K562 (cell line): Measurements from ENCODE around the gene NKAIN1. TPM values are rescaled to one million over a fixed set of nuclear protein-coding genes. Genes with fewer than 3 reads are reported as not detected.
A peak's percentile ranks its signal among the peaks of the same experiment; 100 is the strongest.

Source experiments
- ASH1L ChIP-seq: fragments of 450-650 bp; IDR thresholded peaks from 2 replicates; pipeline ENCODE4 v1.6.1; 2018; ENCODE audit warnings: borderline replicate concordance, mild to moderate bottlenecking, low read depth; ENCODE audit not compliant: partially characterized antibody
- CXXC5 ChIP-seq: fragments of 250-450 bp; sonication (Bioruptor Pico); IDR thresholded peaks from 2 replicates; pipeline ENCODE4 v1.8.0; 2022; ENCODE audit warnings: inconsistent platforms, mild to moderate bottlenecking, moderate library complexity
- DDX20 ChIP-seq: fragments of 450-650 bp; IDR thresholded peaks from 2 replicates; pipeline ENCODE4 v1.6.1; 2016; ENCODE audit warnings: missing genetic modification characterization, low read depth, mild to moderate bottlenecking, missing compliant biosample characterization, moderate library complexity
- ESRRA ChIP-seq: fragments of 450-650 bp; IDR thresholded peaks from 2 replicates; pipeline ENCODE4 v1.6.1; 2014; ENCODE audit warnings: low read depth, mild to moderate bottlenecking, moderate library complexity, borderline replicate concordance
- ESRRB ChIP-seq: fragments of 250-450 bp; sonication (Bioruptor Pico); IDR thresholded peaks from 2 replicates; pipeline ENCODE4 v1.5.0; 2020; ENCODE audit warnings: mild to moderate bottlenecking, moderate library complexity, borderline replicate concordance
- EZH2 ChIP-seq: IDR thresholded peaks from 2 replicates; pipeline ENCODE4 v1.6.1; 2012; ENCODE audit warnings: low read depth, mild to moderate bottlenecking, inconsistent platforms, low read length, borderline replicate concordance
- GABPA ChIP-seq: fragments of 200-800 bp; sonication (Bioruptor generic); conservative IDR thresholded peaks from 2 replicates; pipeline ENCODE4 v1.6.1; 2016; ENCODE audit warnings: low read depth, missing genetic modification characterization, missing compliant biosample characterization
- HDAC1 ChIP-seq, 2 experiments: fragments of 450-650 bp; IDR thresholded peaks; 2 replicates each; pipeline ENCODE4 v1.6.1; 2016 to 2017; ENCODE audit warnings: inconsistent platforms in 1 of 2, mild to moderate bottlenecking in 1 of 2, moderate library complexity in 1 of 2
- HDAC2 ChIP-seq: fragments of 450-650 bp; IDR thresholded peaks from 2 replicates; pipeline ENCODE4 v1.6.1; 2016; ENCODE audit warnings: mild to moderate bottlenecking
- HIVEP1 ChIP-seq: fragments of 250-450 bp; sonication (Bioruptor Pico); IDR thresholded peaks from 2 replicates; pipeline ENCODE4 v1.4.0; 2020; ENCODE audit warnings: mild to moderate bottlenecking
- KDM5B ChIP-seq: fragments of 200-600 bp; sonication (generic); IDR thresholded peaks from 2 replicates; pipeline ENCODE4 v1.6.1; 2012; ENCODE audit warnings: low read depth, mild to moderate bottlenecking, moderate library complexity, low read length, control low read depth, inconsistent platforms; ENCODE audit not compliant: insufficient replicate concordance
- MCM3 ChIP-seq: fragments of 450-650 bp; IDR thresholded peaks from 2 replicates; pipeline ENCODE4 v1.6.1; 2016
- MYC ChIP-seq, 2 experiments: fragments of 250-450 bp in 1 of 2; sonication (Bioruptor Pico) in 1 of 2; IDR thresholded peaks; 2 replicates each; pipeline versions ENCODE4 v1.5.1 to v1.6.1; 2012 to 2021; ENCODE audit warnings: low read depth in 2 of 2, borderline replicate concordance in 1 of 2, improper control_type of control experiment in 1 of 2, low read length in 1 of 2, mild to moderate bottlenecking in 1 of 2, moderate library complexity in 1 of 2
- NFATC3 ChIP-seq: fragments of 450-650 bp; IDR thresholded peaks from 2 replicates; pipeline ENCODE4 v1.6.1; 2017; ENCODE audit warnings: mild to moderate bottlenecking
- POLR2H ChIP-seq: IDR thresholded peaks from 2 replicates; pipeline ENCODE4 v1.6.1; 2016; ENCODE audit warnings: missing genetic modification characterization, low read depth, mild to moderate bottlenecking, control low read depth, missing compliant biosample characterization, moderate library complexity
- RAD21 ChIP-seq, 2 experiments: fragments of 250-450 bp in 1 of 2; fragments of 450-650 bp in 1 of 2; sonication (Bioruptor Pico) in 1 of 2; formaldehyde crosslinking in 1 of 2; IDR thresholded peaks in 1 of 2; conservative IDR thresholded peaks in 1 of 2; 2 replicates each; pipeline versions ENCODE4 v1.4.0 to v1.8.0; 2020 to 2022; ENCODE audit warnings: mild to moderate bottlenecking in 2 of 2, moderate library complexity in 1 of 2
- RBFOX2 ChIP-seq: fragments of 200-400 bp; formaldehyde crosslinking; IDR thresholded peaks from 2 replicates; pipeline ENCODE4 v1.6.1; 2017; ENCODE audit warnings: low read depth, mild to moderate bottlenecking, low read length, moderate library complexity
- RBM15 ChIP-seq: fragments of 200-400 bp; formaldehyde crosslinking; IDR thresholded peaks from 2 replicates; pipeline ENCODE4 v1.6.1; 2018; ENCODE audit warnings: mild to moderate bottlenecking, low read length, moderate library complexity; ENCODE audit not compliant: insufficient read depth
- RBM25 ChIP-seq: fragments of 200-400 bp; formaldehyde crosslinking; IDR thresholded peaks from 2 replicates; pipeline ENCODE4 v1.6.1; 2018; ENCODE audit warnings: low read length, low read depth, moderate library complexity; ENCODE audit not compliant: severe bottlenecking
- SRSF9 ChIP-seq: fragments of 200-400 bp; formaldehyde crosslinking; IDR thresholded peaks from 2 replicates; pipeline ENCODE4 v1.6.1; 2017; ENCODE audit warnings: low read depth, low read length, borderline replicate concordance
- TBL1XR1 ChIP-seq, 2 experiments: IDR thresholded peaks; 2 replicates each; pipeline ENCODE4 v1.6.1; 2012; ENCODE audit warnings: improper control_type of control experiment in 2 of 2, low read length in 2 of 2, mild to moderate bottlenecking in 1 of 2
- TEAD1 ChIP-seq, 2 experiments: fragments of 450-650 bp in 1 of 2; sonication (generic) in 1 of 2; formaldehyde crosslinking; IDR thresholded peaks; 2 replicates each; pipeline versions ENCODE4 v1.4.0 to v1.8.0; 2020 to 2022; ENCODE audit warnings: mild to moderate bottlenecking in 2 of 2, missing genetic modification reagents in 1 of 2
- ZNF217 ChIP-seq: sonication (generic); formaldehyde crosslinking; IDR thresholded peaks from 2 replicates; pipeline ENCODE4 v1.8.0; 2022; ENCODE audit warnings: mild to moderate bottlenecking, missing genetic modification reagents
- ZNF23 ChIP-seq: fragments of 250-450 bp; sonication (Bioruptor Pico); IDR thresholded peaks from 2 replicates; pipeline ENCODE4 v1.4.0; 2020; ENCODE audit warnings: mild to moderate bottlenecking
- ZNF3 ChIP-seq: fragments of 250-450 bp; sonication (Bioruptor Pico); IDR thresholded peaks from 2 replicates; pipeline ENCODE4 v1.5.0; 2021; ENCODE audit warnings: mild to moderate bottlenecking, moderate library complexity
- ZNF583 ChIP-seq: fragments of 250-450 bp; sonication (Bioruptor Pico); IDR thresholded peaks from 2 replicates; pipeline ENCODE4 v1.4.0; 2020
- polyA plus RNA-seq, 8 experiments: library from polyadenylated mRNA; depleted of rRNA in 4 of 8; stranded (reverse) in 5 of 8; unstranded in 3 of 8; fragments of >200 nt; fragmentation: Nextera tagmentation in 2 of 8; fragmentation: Illumina TruSeq in 1 of 8; extraction: Ambion mirVana in 2 of 8; extraction: Trizol in 1 of 8; gene quantifications; 2 replicates each; pipeline versions ENCODE4 v1.2.1 to v1.2.3, GENCODE V29; 2011 to 2014; ENCODE audit warnings: inconsistent platforms in 1 of 8, missing spikeins in 1 of 8
- total RNA-seq, 7 experiments: library from RNA; depleted of rRNA in 6 of 7; stranded (reverse); fragments of >200 nt in 6 of 7; fragmentation: Illumina TruSeq in 2 of 7; extraction: Trizol in 2 of 7; gene quantifications; 2 replicates each; pipeline versions ENCODE4 v1.2.1 to v1.2.3, GENCODE V29; 2011 to 2021; ENCODE audit warnings: low replicate concordance in 1 of 7
- TF ChIP-seq, protein P1 (sequence below): fragments of 450-650 bp; IDR thresholded peaks from 2 replicates; pipeline ENCODE4 v1.6.1; 2016; ENCODE audit warnings: antibody characterized with exemption

The NKAIN1 gene
- total and polyA plus RNA-seq, 9 of the 15 experiments (the other 6 are each of a cell fraction or from before 2014, with no cell fraction given) = 0.03 to 0.22 (median 0.04) TPM; not detected in 3

DNA sequence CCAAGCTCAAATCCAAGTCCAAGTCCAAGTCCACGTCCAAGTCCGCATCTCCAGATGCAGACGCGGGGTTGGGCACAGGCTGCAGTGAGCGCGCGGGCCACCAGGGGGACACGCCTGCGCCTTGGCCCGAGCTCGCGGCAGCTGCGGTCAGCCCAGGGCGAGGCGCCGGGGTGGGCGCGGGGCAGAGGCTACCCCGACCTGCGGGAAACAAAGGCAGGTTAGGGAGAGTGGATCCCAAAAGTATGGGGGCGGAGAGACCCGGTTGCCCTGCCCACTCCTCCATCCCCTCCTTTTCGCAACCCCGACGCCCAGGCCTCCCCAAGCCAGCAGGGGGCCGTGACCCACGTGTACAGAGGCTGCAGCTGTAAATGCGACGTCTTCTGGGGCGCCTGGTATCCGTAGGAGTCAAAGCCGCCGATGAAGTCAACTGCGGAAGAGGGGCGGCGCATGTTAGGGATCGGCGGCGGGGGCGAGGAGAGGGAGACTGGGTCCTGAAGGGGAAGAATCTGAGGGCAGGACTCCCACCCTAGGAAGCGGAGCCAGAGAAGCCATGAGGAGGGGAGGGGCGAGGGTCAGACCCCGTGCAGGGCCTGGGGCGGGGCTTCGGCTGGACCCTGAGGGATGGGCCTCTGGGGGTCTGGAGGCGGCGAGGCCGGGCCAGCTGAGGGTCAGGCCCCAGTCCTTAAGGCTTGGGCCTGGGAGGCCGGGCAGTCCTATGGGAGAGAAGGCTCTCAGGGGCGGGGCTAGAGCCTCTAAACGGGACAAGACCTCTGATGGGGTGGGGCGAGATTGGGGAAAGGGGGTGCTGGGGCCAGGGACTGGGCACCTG, 58.0 kb downstream of the NKAIN1 start (continued):
- TF ChIP-seq ASH1L = no peak
- no peak for TF ChIP-seq HIVEP1 (CRISPR knock-in tag)
- TF ChIP-seq EZH2 = no peak
- peak in 1 of 2 experiments; percentile 72; a peak in 1 of 4 replicates for TF ChIP-seq TEAD1 (CRISPR knock-in tag; IDR thresholded peaks at IDR 0.05)
- peak; percentile 59 to 79 for TF ChIP-seq RAD21 (CRISPR knock-in tag; conservative IDR thresholded peaks at IDR 0.05 in 1 of 2, IDR thresholded peaks at IDR 0.05 in 1 of 2)
- TF ChIP-seq HDAC2 = peak; percentile 73
- peak; percentile 8 for TF ChIP-seq KDM5B
- no peak for TF ChIP-seq POLR2H
- TF ChIP-seq ZNF583 (CRISPR knock-in tag) = 0 out of 2 replicates have a peak, but pooled peaks have one; percentile 23
- no peak for TF ChIP-seq ESRRB (CRISPR knock-in tag)
- peak; percentile 87 for TF ChIP-seq MYC (IDR thresholded peaks at IDR 0.05; ENCODE audit: low read depth, low read length)
- TF ChIP-seq MYC (CRISPR knock-in tag; IDR thresholded peaks at IDR 0.05; ENCODE audit: borderline replicate concordance, low read depth) = no peak
- no peak for TF ChIP-seq NFATC3
- no peak for TF ChIP-seq ZNF23
- TF ChIP-seq ZNF3 (CRISPR knock-in tag) = no peak
- TF ChIP-seq RBM15 = no peak
- peak; percentile 53 for TF ChIP-seq RBFOX2
- TF ChIP-seq, protein P1, sequence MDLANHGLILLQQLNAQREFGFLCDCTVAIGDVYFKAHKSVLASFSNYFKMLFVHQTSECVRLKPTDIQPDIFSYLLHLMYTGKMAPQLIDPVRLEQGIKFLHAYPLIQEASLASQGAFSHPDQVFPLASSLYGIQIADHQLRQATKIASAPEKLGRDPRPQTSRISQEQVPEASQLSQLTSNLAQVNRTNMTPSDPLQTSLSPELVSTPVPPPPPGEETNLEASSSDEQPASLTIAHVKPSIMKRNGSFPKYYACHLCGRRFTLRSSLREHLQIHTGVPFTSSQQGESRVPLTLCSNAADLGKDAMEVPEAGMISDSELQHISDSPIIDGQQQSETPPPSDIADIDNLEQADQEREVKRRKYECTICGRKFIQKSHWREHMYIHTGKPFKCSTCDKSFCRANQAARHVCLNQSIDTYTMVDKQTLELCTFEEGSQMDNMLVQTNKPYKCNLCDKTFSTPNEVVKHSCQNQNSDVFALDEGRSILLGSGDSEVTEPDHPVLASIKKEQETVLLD = peak; percentile 52; the same call in 1 of the 2 replicates
- TF ChIP-seq SRSF9 = no peak
- no peak for TF ChIP-seq DDX20 (tag)
- TF ChIP-seq ZNF217 (CRISPR knock-in tag) = 0 out of 2 replicates have a peak, but pooled peaks have one; percentile 7
- no peak for TF ChIP-seq RBM25
- peak; percentile 63 to 95; a peak in 3 of 4 replicates for TF ChIP-seq HDAC1 (IDR thresholded peaks at IDR 0.05)
- TF ChIP-seq ESRRA = peak; percentile 79; the same call in 1 of the 2 replicates
- TF ChIP-seq MCM3 = no peak
- no peak for TF ChIP-seq GABPA
- peak; percentile 80 for TF ChIP-seq CXXC5 (CRISPR knock-in tag)
- TF ChIP-seq TBL1XR1 (IDR thresholded peaks at IDR 0.05; ENCODE audit: low read length in 2 of 2) = no peak
